NCI-H146 treated with DMSO at 0.1 percent for 48 hours (cell line): ENCODE results near the gene FDX1.
"Not testable (repeated sequence)": the region's sequence is repeated elsewhere in the genome, so short reads cannot be mapped to it uniquely, and the experiment has no call there.

Experiments
- DNase-seq: peaks from one replicate; lab custom pipeline; 2025; ENCODE audit not compliant: unreplicated experiment; lab: John Stamatoyannopoulos, UW

Gene FDX1

GRCh38 chr11:110429731-110430266 is at the start of gene FDX1:
Gene FDX1 (plus strand): TSS chr11:110429948. CDS start chr11:110430121, 173 bp downstream.
- peak; percentile 82 for DNase-seq

- DNase-seq: no peak
These were observed 48.7 kb upstream of the FDX1 start for GRCh38 chr11:110380836-110381622.

- DNase-seq: not testable (repeated sequence)
These were observed 41.5 kb upstream of the FDX1 start for GRCh38 chr11:110388231-110388630.

GRCh38 chr11:110389965-110390364 is 39.8 kb upstream of the FDX1 start:
- DNase-seq: no peak

GRCh38 chr11:110392056-110392455 is 37.7 kb upstream of the FDX1 start:
- no peak for DNase-seq

- DNase-seq: not testable (repeated sequence)
These were observed 32.0 kb upstream of the FDX1 start for GRCh38 chr11:110397668-110398286.

- not testable (repeated sequence) for DNase-seq
These were observed 26.2 kb upstream of the FDX1 start for GRCh38 chr11:110403585-110403984.

- DNase-seq: not testable (repeated sequence)
These were observed 24.1 kb upstream of the FDX1 start for GRCh38 chr11:110405636-110406035.

- DNase-seq: no peak
These were observed 22.4 kb upstream of the FDX1 start for GRCh38 chr11:110407315-110407714.

- DNase-seq: no peak
These were observed 20.6 kb upstream of the FDX1 start for GRCh38 chr11:110409174-110409573.

- DNase-seq: no peak
These were observed 19.1 kb upstream of the FDX1 start for GRCh38 chr11:110410651-110411050.

- no peak for DNase-seq
These were observed 14.7 kb upstream of the FDX1 start for GRCh38 chr11:110415081-110415480.

GRCh38 chr11:110421658-110422057 is 8.1 kb upstream of the FDX1 start:
- not testable (repeated sequence) for DNase-seq

GRCh38 chr11:110422306-110422905 is 7.3 kb upstream of the FDX1 start:
- no peak for DNase-seq

GRCh38 chr11:110424775-110425444 is 4.8 kb upstream of the FDX1 start:
- no peak for DNase-seq

GRCh38 chr11:110425751-110426545 is 3.8 kb upstream of the FDX1 start:
- no peak for DNase-seq

- no peak for DNase-seq
These were observed 1.7 kb upstream of the FDX1 start for GRCh38 chr11:110428040-110428439.

GRCh38 chr11:110428956-110429730 is 605 bp upstream of the FDX1 start:
- no peak for DNase-seq

- DNase-seq: peak; percentile 11
These were observed 711 bp downstream of the FDX1 start for GRCh38 chr11:110430267-110431050.
